Mammary epithelial cell (primary cell): ENCODE data around the gene BRWD1.

ENCODE experiments used
- EZH2 ChIP-seq: IDR thresholded peaks from 2 replicates; pipeline ENCODE4 v1.6.1; 2012; ENCODE audit warnings: low read length, inconsistent platforms, borderline replicate concordance
- TF ChIP-seq, protein P1 (sequence below), 2 donors: IDR thresholded peaks in 1 of 2; conservative IDR thresholded peaks in 1 of 2; 2 replicates each; pipeline ENCODE4 v1.5.1; 2011 to 2012; ENCODE audit warnings: inconsistent platforms in 2 of 2, low read length in 2 of 2, mild to moderate bottlenecking in 2 of 2, control low read depth in 1 of 2, low read depth in 1 of 2; ENCODE audit not compliant: insufficient read depth in 1 of 2; ENCODE audit errors: extremely low read depth in 1 of 2

GRCh38 chr21:39307466-39307865, 6.0 kb downstream of the BRWD1 start:
- no peak for TF ChIP-seq EZH2
- TF ChIP-seq, protein P1, sequence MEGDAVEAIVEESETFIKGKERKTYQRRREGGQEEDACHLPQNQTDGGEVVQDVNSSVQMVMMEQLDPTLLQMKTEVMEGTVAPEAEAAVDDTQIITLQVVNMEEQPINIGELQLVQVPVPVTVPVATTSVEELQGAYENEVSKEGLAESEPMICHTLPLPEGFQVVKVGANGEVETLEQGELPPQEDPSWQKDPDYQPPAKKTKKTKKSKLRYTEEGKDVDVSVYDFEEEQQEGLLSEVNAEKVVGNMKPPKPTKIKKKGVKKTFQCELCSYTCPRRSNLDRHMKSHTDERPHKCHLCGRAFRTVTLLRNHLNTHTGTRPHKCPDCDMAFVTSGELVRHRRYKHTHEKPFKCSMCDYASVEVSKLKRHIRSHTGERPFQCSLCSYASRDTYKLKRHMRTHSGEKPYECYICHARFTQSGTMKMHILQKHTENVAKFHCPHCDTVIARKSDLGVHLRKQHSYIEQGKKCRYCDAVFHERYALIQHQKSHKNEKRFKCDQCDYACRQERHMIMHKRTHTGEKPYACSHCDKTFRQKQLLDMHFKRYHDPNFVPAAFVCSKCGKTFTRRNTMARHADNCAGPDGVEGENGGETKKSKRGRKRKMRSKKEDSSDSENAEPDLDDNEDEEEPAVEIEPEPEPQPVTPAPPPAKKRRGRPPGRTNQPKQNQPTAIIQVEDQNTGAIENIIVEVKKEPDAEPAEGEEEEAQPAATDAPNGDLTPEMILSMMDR (conservative IDR thresholded peaks at IDR 0.05 in 1 of 2, IDR thresholded peaks at IDR 0.05 in 1 of 2; ENCODE audit: extremely low read depth in 1 of 2, insufficient read depth in 1 of 2, low read depth in 1 of 2, low read length in 2 of 2) = no peak
